Brain microvascular endothelial cell (primary cell): ENCODE results near the gene ANAPC1.
"Not testable (repeated sequence)": the region's sequence is repeated elsewhere in the genome, so short reads cannot be mapped to it uniquely, and the experiment has no call there.

Source experiments
- DNase-seq: peaks from one replicate; pipeline ENCODE4 v3.0.0-alpha.2; 2020
- H3K27ac ChIP-seq: fragments of 250-450 bp; sonication (Bioruptor Pico); 2 replicates; pipeline ENCODE4 v1.5.1; 2020; ENCODE audit warnings: mild to moderate bottlenecking, moderate library complexity
- H3K27me3 ChIP-seq: fragments of 250-450 bp; sonication (Bioruptor Pico); replicated peaks from 2 replicates; pipeline ENCODE4 v1.5.1; 2020; ENCODE audit warnings: mild to moderate bottlenecking
- H3K36me3 ChIP-seq: fragments of 250-450 bp; sonication (Bioruptor Pico); replicated peaks from 2 replicates; pipeline ENCODE4 v1.5.1; 2020; ENCODE audit warnings: mild to moderate bottlenecking
- H3K4me3 ChIP-seq: 2 replicates; pipeline ENCODE4 v1.5.1; 2011; ENCODE audit warnings: low read depth, mild to moderate bottlenecking, control low read depth, low read length, moderate library complexity
- CTCF ChIP-seq: IDR thresholded peaks from 2 replicates; pipeline ENCODE4 v1.5.1; 2011; ENCODE audit warnings: low read depth, mild to moderate bottlenecking, moderate library complexity, low read length, control low read depth, inconsistent platforms; ENCODE audit errors: missing control alignments
- in situ Hi-C: cut with HindIII; loops from 2 replicates; pipeline ENCODE4 v1.10.0; 2017; ENCODE audit warnings: low sequenced_read_pairs, low pct_ligation_motif_present

ANAPC1 gene

GRCh38 chr2:111917106-111917505 is 33.1 kb upstream of the ANAPC1 start:
- H3K27ac ChIP-seq = no peak overlapping the region
- in situ Hi-C loops = no loop called here
- H3K4me3 ChIP-seq = no peak overlapping the region
- no peaks in the 10 kb centered on the region for H3K27me3 ChIP-seq
- no peak for DNase-seq
- TF ChIP-seq CTCF = no peak
- H3K36me3 ChIP-seq = no peaks in the 10 kb centered on the region

GRCh38 chr2:111912547-111912946 is 28.6 kb upstream of the ANAPC1 start:
- Histone ChIP-seq H3K27me3 (no peaks in the 10 kb centered on the region), H3K4me3 (no peak overlapping the region), H3K36me3 (no peaks in the 10 kb centered on the region), H3K27ac (no peak overlapping the region)
- no peak for TF ChIP-seq CTCF
- in situ Hi-C loops = no loop called here
- DNase-seq = no peak

GRCh38 chr2:111911295-111911977 is 27.4 kb upstream of the ANAPC1 start:
- H3K4me3 ChIP-seq, DNase-seq, H3K36me3 ChIP-seq, H3K27ac ChIP-seq, in situ Hi-C loops, H3K27me3 ChIP-seq: not testable (repeated sequence)

GRCh38 chr2:111910609-111911277 is 26.8 kb upstream of the ANAPC1 start:
- no peak for DNase-seq
- in situ Hi-C loops = no loop called here
- Histone ChIP-seq H3K36me3 (no peaks in the 10 kb centered on the region), H3K27ac (no peak overlapping the region), H3K4me3 (no peak overlapping the region), H3K27me3 (no peaks in the 10 kb centered on the region)
- no peak for TF ChIP-seq CTCF

- H3K36me3 ChIP-seq, H3K27me3 ChIP-seq, DNase-seq, H3K4me3 ChIP-seq, H3K27ac ChIP-seq, in situ Hi-C loops: not testable (repeated sequence)
These were observed 26.0 kb upstream of the ANAPC1 start for GRCh38 chr2:111909997-111910396.

- no peak for TF ChIP-seq CTCF
- Histone ChIP-seq H3K4me3 (no peak overlapping the region), H3K36me3 (no peaks in the 10 kb centered on the region), H3K27me3 (no peaks in the 10 kb centered on the region), H3K27ac (no peak overlapping the region)
- in situ Hi-C loops = no loop called here
- DNase-seq = no peak
These were observed 25.1 kb upstream of the ANAPC1 start for GRCh38 chr2:111909079-111909478.

GRCh38 chr2:111908578-111908977 is 24.6 kb upstream of the ANAPC1 start:
- no peak for TF ChIP-seq CTCF
- H3K4me3 ChIP-seq = no peak overlapping the region
- H3K36me3 ChIP-seq = no peaks in the 10 kb centered on the region
- H3K27ac ChIP-seq = no peak overlapping the region
- in situ Hi-C loops = no loop called here
- no peaks in the 10 kb centered on the region for H3K27me3 ChIP-seq
- DNase-seq = no peak
